GM19452 (cell line): Measurements from ENCODE around the gene MPC1.
"Not testable (repeated sequence)": the region's sequence is repeated elsewhere in the genome, so short reads cannot be mapped to it uniquely, and the experiment has no call there.

Experiments used
- ATAC-seq: cut with Tn5 transposase; IDR thresholded peaks from one replicate; pipeline ENCODE4 v1.9.1; 2021; ENCODE audit not compliant: unreplicated experiment

Gene MPC1

DNA sequence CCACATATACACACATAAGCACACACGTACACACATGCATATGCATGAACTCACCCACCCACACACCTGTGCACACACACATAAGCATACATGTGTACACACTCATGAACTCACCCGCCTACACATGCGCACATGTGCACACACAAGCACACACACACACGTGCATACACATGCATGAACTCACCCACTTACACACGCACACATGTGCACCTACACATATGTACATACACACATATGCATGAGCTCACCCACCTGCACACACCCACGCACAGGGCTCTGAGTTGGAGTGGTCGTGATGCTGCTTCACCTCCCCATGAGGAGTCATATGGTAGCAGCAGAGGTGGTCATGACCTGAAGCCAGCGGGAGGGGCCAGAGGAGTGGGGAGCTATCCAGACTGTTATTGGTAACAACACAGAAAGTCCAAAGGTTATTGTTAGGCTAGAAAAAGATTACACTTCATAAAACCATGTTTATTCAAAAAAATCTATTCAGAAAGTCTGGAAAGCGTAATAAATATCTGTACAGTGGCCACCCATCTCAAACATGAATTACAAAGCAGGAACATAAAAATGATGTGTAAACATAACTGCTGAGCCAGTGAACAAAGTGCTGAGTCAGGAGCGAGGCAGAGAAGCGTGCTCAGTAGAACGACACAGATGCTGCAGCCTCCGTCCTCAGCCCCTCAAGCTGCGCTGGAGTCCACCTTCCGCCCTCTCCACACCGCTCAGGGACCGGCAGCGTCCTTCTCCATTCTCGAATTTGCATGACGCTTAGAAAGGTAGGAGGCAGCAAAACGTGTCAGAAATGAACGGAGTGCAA lies 26.4 kb upstream of the MPC1 start:
- ATAC-seq = no peak

DNA sequence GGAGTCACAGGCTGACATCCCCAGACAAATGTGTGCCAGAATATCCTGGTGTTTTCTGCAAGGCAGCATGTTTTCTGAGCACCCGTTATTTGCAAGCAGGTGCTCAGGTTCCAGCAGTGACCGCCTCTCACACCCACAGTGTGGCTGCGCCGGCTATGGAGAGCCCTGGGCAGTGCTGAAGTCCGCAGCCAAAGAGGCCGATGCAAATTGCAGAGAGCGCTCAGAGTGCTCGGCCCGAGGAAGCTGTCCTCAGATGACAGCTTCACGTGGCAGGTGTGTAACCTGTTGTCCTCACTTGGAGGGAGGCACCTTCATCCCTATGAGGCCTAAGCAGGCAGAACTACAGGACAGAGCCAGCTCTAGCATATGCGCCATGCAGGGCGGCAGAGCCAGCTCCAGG lies 23.5 kb upstream of the MPC1 start:
- ATAC-seq = no peak

DNA sequence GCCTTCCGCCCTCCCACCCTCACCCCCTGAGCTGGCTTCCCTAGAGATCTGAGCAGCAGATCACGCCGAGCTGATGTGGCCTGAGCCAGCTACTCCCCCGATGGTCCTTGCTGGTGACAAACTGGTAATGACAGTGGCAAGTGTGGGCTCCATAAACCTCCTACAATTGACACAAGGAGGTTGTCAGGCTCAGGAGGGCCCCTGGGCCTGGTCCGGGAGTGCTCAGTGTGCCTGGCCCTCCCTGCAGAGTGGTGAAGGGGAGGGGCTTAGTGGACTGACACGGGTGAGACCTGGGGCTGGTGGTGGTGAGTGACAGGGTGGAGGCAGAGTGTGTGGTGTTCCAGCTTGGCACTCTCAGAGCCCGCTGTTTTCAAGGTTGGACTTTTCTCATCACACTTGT lies 22.6 kb upstream of the MPC1 start:
- no peak for ATAC-seq

DNA sequence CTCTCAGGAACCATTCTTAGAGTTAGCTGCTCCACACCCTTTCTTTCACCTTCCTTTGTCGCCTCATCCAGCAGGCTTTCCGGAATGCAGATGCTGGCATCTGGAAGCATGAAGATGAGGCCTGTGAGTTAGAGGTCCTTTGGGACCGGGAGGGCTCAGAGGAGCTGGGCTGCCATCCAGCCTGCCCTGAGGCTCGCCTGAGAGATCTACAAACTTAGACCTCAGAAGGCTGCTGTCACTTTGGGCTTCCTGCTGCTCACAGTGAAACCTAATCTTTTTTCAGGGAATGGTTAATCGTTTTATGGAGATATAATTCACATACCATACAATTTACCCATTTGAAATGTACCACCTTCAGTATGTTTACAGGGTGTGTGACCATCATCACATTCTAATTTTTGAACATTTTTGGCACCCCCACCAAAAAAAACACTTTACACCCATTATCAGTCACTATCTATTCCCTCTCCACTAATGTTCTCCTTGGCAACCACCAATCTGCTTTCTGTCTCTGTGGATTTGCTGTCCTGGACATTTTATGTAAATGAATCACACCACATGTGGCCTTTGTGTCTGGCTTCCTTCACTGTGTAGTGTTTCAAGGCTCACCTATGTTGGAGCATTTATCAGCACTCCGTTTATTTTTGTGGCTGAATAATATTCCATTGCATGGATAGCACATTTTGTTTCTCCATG lies 20.0 kb upstream of the MPC1 start:
- no peak for ATAC-seq

DNA sequence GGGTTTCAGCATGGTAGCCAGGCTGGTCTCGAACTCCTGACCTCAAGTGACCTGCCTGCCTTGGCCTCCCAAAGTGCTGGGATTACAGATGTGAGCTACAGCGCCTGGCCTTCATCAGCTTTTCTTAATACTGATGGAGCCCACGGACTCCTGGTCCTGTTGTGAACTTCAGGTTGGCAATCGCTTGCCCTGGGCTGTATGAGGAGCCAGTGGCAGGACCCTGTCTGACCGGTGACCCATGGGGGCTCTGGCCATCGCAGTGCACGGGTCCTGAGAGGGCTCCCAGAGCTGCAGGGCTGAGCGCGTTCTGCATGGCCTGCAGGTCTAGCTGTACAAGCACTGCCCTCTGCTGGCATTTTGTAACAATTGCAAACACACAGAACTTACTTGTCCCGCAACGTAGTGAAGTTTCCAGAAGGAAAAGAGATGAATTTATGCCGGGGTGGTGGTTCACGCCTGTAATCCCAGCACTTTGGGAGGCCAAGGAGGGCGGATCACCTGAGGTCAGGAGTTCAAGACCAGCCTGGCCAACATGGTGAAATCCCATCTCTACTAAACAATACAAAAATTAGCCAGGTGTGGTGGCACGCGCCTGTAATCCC lies 18.0 kb upstream of the MPC1 start:
- peak; percentile 88 for ATAC-seq

DNA sequence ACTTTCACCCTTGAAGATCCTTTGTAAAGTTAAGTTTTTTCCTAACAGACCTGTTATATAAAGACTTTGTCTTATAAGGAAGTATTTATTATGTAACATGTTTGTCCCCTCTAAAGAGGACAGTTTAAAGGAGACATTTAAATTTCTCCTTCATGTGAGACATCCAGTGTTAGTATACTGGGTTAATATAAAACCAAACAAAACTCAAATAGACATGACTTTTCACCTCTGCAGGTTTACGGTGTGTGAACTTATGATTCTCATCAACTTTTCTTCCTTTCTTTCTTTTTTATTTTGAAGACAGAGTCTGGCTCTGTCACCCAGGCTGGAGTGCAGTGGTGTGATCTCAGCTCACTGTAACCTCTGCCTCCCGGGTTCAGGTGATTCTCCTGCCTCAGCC lies 17.4 kb upstream of the MPC1 start:
- ATAC-seq = no peak

DNA sequence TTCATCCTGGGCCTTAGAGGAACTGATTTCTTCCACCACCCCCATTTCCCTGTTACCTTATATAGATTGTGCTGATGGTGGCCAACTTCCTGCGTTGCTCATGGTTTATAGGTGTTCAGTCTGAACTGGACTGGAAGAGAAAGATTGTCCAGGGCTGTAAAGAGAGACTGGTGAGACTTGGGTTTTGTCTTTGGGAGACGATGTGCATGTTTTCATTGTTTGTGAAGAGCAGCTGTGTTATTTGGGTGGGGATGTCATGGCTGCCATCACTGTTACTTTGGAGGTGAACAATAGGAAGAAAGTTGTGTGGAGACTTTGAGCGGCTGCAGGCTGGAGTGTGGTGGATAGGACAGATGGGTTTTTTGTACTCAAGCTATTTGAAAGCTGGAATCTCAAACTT lies 15.6 kb upstream of the MPC1 start:
- no peak for ATAC-seq

DNA sequence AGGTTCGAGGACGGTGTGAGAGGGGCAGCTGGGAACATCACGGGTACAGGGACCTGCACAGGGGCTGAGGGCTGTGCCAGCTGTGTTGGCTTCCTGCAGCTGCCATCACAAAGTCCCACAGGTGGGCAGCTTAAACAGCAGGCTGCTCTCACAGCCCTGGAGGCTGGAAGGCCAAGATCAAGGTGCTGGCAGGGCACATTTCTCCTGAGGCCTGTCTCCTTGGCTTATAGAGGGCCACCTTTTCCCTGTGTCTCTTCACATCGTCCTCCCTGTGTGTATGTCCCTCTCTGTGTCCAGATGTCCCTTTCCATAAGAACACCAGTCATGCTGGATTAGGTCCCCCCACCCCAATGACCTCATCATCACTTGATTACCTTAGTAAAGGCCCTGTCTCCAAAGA lies 15.1 kb upstream of the MPC1 start:
- ATAC-seq = no peak

DNA sequence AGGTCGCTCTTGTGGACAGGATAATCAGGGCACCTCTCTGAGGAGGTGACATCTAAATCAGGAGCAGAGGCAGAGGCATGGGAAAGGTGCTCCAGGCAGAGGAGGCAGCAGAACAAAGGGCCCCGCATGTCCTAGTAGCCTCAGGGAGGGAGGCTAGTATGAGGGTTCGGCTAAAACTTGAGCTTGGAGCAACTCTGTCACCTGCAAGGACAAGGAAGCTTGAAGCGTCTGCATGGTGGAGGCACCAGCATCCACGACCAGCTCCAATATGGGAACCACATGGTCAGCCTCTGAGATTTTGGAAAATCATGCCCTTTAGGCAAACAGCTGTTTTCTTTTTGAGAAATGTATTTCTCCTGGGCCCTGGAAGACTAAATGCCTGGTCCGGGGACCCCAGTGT lies 13.0 kb upstream of the MPC1 start:
- ATAC-seq = no peak

DNA sequence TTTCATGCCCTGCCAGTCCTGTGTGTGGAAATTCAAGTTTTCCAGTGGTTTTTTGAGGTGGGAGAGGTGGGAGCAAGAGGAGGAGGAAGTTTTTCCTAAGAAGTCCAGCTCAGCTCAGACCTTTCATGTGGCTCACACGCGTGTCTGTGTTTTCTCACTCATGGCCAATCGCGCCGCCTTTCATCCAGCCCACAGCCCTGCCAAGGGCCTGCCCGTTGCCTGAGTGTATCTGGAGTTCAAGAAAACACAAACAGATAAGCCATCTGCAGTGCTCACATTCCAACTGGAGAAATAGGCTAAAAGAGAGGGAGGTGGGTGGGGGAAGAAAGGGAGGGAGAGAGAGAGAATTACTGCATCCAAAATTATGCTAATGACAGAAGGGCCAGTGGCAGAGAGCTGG lies 12.6 kb upstream of the MPC1 start:
- no peak for ATAC-seq

DNA sequence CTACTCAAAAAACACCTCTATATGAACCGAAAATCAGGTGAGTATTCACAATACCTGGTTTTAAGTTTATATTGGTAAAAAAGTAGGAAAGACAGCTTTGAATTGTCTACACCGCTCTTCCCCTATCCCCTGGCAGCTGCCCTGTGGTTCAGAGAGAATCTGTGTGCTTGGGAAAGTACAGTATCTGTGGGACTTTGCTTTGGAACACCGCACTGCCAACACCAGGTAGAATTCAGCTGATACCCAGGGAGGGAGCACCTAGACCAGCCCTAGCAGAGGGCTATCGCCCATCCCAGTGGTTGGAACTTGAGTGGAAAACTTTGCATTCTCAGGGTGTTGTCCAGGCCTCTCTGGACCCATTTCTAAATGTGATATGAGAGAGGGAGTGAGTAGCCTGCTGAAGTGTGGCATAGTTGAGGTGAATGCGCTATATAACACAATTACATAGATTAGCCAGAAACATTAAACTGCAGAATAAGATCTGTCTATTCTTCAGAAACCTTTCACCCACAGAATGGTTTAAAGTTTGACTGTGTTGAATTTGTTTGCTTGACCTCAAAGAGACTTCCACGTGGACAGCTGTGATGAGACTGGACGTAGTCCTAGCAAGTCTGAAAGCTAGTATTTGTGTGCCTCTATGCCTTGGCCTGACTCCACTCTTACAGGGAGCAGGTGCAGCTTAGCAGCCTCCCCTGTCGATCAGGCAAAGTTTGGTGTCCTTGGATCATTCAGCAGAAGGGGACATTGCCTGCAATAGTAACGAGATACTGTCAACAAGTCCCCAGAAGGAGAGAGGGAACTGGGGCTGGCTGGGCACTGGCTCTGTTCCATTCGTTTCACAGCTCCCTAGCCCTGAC lies 11.5 kb upstream of the MPC1 start:
- ATAC-seq = no peak

DNA sequence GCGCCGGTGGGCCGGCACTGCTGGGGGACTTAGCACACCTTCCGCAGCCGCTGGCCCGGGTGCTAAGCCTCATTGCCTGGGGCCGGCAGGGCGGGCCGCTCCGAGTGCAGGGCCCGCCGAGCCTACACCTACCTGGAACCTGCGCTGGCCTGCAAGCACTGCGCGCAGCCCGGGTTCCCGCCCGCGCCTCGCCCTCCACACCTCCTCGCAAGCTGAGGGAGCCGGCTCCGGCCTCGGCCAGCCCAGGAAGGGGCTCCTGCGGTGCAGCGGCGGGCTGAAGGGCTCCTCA lies 10.7 kb upstream of the MPC1 start:
- no peak for ATAC-seq

DNA sequence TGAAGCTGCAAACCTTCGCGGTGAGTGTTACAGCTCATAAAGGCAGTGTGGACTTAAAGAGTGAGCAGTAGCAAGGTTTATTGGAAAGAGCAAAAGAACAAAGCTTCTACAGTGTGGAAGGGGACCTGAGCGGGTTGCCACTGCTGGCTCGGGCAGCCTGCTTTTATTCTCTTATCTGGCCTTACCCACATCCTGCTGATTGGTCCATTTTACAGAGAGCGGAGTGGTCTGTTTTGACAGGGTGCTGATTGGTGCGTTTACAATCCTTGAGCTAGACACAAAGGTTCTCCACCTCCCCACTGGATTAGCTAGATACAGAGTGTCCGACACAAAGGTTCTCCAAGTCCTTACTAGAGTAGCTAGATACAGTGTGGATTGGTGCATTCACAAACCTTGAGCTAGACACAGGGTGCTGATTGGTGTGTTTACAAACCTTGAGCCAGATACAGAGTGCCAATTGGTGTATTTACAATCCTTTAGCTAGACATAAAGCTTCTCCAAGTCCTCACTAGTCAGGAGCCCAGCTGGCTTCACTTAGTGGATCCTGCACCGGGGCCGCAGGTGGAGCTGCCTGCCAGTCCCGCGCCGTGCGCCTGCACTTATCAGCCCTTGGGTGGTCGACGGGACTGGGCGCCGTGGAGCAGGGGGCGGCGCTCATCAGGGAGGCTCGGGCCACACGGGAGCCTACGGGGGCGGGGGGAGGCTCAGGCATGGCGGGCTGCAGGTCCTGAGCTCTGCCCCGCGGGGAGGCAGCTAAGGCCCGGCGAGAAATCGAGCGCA lies 10.2 kb upstream of the MPC1 start:
- ATAC-seq = not testable (repeated sequence)

DNA sequence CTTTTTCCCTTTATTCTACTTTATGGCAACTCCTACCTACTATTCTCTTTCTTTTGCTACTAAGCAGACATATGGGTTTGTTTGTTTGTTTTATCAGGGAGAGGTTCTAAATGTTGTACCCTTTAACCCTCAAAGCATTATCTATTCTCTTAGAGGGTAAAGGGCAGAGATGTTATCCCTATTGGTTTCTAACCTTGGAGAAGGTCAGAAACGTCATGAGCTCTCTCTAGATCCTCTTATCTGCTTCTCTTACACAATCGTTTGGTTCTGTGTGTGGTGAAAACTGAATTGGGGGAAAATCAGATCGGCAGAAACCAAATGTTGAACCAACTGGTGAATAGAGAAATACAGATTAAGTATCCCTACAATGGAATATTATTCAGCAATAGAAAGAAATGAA lies 6.4 kb upstream of the MPC1 start:
- no peak for ATAC-seq

DNA sequence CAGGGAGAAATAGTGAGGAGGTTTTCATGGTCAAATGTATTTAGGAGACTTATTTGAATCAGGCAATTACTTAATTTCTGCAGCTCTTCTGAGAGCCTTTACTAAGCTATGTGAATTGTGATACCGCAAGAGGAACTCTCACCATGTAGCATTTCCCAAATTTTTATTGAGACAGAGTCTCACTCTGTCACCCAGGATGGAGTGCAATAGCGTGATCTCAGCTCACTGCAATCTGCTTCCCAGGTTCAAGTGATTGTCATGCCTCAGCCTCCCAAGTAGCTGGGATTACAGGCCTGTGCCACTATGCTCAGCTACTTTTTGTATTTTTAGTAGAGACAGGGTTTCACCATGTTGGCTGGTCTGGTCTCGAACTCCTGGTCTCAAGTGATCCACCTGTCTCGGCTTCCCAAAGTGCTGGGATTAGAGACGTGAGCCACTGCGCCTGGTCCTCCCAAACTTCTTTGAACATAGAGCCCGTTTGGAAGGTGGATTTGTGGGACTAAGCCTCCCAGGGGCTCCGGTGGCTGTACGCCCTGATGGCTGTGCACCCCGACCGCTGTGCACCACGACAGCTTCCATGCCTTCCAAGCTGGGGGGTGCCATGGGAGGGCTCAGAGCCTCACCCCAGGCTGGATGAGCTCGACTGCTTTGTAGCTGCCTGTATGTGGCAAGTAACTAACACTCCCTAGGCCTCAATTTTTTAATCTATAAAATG lies 5.7 kb upstream of the MPC1 start:
- ATAC-seq = no peak

DNA sequence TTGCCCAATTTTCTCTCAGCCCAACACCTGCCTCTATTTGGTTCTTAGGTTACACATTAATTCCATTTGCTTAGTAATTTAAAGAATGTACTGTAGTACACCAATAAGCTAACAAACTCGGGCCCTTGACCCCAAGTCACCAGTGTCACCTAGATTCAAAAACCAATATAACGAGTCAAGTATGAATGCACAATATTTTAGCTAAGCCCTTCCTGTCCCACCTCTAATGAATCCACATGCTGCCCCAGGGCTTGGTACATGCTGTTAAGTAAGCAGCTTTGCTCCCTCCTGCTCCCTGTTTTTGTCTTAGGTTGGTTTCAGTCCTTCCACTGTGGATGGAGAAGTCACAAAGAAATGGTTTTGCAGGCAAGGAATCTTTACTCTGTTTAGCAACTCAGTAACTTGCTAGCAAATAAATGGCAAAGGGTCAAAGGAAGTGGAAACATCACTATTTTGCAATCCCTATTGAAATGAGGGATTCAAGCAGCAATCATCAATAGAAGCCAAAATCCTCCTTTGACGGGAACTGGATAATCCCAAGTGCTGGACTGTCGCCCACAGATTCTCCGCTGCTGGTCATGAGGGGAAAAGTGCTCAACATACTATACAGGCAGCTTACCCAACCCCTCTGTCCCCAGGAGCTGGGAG lies 5.0 kb upstream of the MPC1 start:
- ATAC-seq = no peak

DNA sequence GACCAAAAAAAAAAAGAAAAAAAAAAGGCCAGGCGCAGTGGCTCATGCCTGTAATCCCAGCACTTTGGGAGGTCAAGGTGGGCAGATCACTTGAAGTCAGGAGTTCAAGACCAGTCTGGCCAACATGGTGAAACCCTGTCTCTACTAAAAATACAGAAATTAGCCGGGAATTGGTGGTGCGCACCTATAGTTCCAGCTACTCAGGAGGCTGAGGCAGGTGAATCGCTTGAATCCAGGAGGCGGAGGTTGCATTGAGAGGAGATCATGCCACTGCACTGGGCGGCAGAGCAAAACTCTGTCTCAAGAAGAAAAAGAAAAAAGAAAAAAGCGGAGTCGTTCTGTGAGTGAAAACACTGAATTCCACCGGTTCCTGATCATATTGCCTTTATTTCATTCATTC lies 4.4 kb upstream of the MPC1 start:
- not testable (repeated sequence) for ATAC-seq

DNA sequence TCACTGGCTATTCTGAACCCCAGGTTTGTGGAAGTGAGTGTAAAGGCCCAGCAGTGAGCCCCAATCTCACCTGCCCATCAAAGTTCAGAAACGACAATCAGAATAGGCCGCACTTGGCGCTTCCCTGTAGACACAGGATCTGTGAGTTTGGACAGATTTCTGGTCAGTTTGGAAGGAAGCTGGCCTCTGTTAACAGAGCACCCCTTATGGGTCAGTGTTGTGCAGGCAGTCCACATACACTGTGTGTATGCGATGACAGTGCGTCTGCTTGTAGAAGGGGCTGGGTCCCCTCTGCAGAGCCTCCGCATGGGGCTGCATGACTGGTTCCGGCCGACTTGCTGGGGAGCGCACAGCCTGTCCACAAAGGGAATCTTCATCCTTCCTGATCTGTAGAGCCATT lies 3.4 kb upstream of the MPC1 start:
- no peak for ATAC-seq

DNA sequence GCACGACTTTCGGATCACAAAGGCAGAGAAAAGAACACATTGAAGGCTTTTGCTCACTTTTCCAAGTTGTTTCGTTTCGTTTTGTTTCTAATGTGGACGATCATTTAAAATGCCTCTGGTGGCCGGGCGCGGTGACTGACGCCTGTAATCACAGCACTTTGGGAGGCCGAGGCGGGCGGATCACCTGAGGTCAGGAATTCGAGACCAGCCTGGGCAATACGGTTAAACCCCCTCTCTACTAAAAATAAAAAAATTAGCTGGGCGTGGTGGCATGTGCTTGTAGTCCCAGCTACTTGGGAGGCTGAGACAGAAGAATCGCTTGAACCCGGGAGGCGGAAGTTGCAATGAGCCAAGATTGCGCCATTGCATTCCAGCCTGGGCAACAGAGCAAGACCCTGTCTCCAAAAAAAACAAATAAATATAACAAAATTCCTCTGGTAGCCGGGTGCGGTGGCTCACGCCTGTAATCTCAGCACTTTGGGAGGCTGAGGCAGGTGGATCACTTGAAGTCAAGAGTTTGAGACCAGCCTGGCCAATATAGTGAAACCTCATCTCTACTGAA lies 1.1 kb upstream of the MPC1 start:
- not testable (repeated sequence) for ATAC-seq
